Head of caudate nucleus (tissue), 42 donors: ENCODE data around the gene RBM18.

Experiments
- DNase-seq, 42 donors: peaks; one replicate each; pipeline versions ENCODE4 v3.0.0 to v3.0.0-alpha.2; 2020 to 2021; ENCODE audit warnings: mixed read lengths in 7 of 42
- intact Hi-C: fragments of 100-400 bp; cut with DNase I; formaldehyde crosslinking; loops from one replicate; pipeline ENCODE4 v1.15.0; 2022

The RBM18 gene

DNA sequence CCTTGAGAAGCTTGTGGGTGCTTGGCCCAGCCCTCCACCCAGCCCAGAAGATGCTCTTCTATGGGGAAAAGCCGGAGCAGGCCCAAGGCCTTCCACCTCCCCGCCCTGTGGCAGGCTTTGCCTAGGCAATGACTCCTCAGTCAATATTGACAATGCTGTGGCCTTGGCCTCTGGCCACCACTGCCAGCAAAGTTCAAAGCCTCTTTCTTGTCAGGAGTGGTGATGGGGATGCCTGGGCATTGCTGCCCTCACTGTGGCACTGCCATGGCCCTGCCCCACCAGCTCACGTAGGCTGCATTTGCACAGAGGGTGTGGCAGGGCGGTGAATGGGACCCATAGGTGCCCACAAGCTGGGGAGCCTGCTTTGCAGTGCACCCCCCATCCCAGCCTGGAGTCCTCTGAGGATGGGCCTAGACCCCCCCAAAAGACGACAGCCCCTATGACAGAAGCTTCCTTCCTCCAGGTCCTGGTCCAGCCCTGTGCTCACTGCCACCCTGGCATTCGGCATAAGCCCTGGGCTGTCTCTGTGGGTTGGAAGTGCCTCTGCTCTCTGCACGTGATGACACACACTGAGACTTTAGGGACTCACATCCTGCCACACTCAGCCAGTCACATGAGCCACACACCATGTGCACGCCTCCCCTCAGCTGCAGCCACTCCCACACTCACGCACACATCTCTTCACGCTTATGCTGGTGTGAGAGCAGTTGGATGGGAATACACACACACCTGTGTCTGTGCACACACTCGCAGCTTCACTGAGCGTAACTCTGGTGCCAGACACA, 73.9 kb downstream of the RBM18 start:
- intact Hi-C loops = no loop called here
- peak in 25 of 42 donors; percentile 7 to 65 (median 38) for DNase-seq

- intact Hi-C loops = no loop called here
Observed at GRCh38 chr9:122188369-122188768, 76.3 kb downstream of the RBM18 start.

More at GRCh38 chr9:122188369-122188768, 76.3 kb downstream of the RBM18 start:
- DNase-seq = no peak
